SJCRH30 (cell line): ENCODE data around the gene TEAD3. TPM values are rescaled to one million over a fixed set of nuclear protein-coding genes. Genes with fewer than 3 reads are reported as not detected.

Source experiments
- DNase-seq, 2 experiments: peaks; one replicate each; pipeline ENCODE4 v3.0.0-alpha.2; 2015 to 2020
- H3K27ac ChIP-seq: fragments of 250-450 bp; sonication (Bioruptor Pico); 2 replicates; pipeline ENCODE4 v1.5.1; 2020; ENCODE audit warnings: mild to moderate bottlenecking, moderate library complexity
- H3K27me3 ChIP-seq: fragments of 250-450 bp; sonication (Bioruptor Pico); 2 replicates; pipeline ENCODE4 v1.5.1; 2020; ENCODE audit warnings: mild to moderate bottlenecking, moderate library complexity
- H3K36me3 ChIP-seq: fragments of 250-450 bp; sonication (Bioruptor Pico); 2 replicates; pipeline ENCODE4 v1.5.1; 2020; ENCODE audit warnings: mild to moderate bottlenecking, moderate library complexity
- H3K4me1 ChIP-seq: fragments of 250-450 bp; sonication (Bioruptor Pico); 2 replicates; pipeline ENCODE4 v1.5.1; 2020; ENCODE audit warnings: mild to moderate bottlenecking, moderate library complexity
- H3K4me3 ChIP-seq: fragments of 250-450 bp; sonication (Bioruptor Pico); 2 replicates; pipeline ENCODE4 v1.5.1; 2020; ENCODE audit warnings: mild to moderate bottlenecking, moderate library complexity
- H3K9me3 ChIP-seq: fragments of 250-450 bp; sonication (Bioruptor Pico); replicated peaks from 2 replicates; pipeline ENCODE4 v1.5.1; 2020; ENCODE audit warnings: mild to moderate bottlenecking, moderate library complexity
- total RNA-seq: library from RNA; depleted of rRNA; stranded (reverse); fragments of >200 nt; shearing (Covaris generic); gene quantifications from 2 replicates; pipeline ENCODE4 v1.2.3, GENCODE V29; 2014

TEAD3 gene
- total RNA-seq, 1 experiment from 2014 or later, result 8.8 TPM

- peaks cover 32% of the 10 kb centered on the region for H3K4me1 ChIP-seq
- no peaks in the 10 kb centered on the region for H3K9me3 ChIP-seq
- H3K27ac ChIP-seq, result no peak overlapping the region
- no peaks in the 10 kb centered on the region for H3K36me3 ChIP-seq
- DNase-seq, result no peak
- H3K4me3 ChIP-seq, result no peak overlapping the region
- H3K27me3 ChIP-seq, result no peaks in the 10 kb centered on the region
Measured at GRCh38 chr6:35480176-35480575, 16.7 kb downstream of the TEAD3 start.

GRCh38 chr6:35478259-35478658 is 18.6 kb downstream of the TEAD3 start:
- H3K4me1 ChIP-seq, result peaks cover 13% of the 10 kb centered on the region
- no peak overlapping the region for H3K27ac ChIP-seq
- DNase-seq, result no peak
- H3K9me3 ChIP-seq, result no peaks in the 10 kb centered on the region
- H3K27me3 ChIP-seq, result no peaks in the 10 kb centered on the region
- peaks cover 7% of the 10 kb centered on the region for H3K36me3 ChIP-seq
- no peak overlapping the region for H3K4me3 ChIP-seq

DNA sequence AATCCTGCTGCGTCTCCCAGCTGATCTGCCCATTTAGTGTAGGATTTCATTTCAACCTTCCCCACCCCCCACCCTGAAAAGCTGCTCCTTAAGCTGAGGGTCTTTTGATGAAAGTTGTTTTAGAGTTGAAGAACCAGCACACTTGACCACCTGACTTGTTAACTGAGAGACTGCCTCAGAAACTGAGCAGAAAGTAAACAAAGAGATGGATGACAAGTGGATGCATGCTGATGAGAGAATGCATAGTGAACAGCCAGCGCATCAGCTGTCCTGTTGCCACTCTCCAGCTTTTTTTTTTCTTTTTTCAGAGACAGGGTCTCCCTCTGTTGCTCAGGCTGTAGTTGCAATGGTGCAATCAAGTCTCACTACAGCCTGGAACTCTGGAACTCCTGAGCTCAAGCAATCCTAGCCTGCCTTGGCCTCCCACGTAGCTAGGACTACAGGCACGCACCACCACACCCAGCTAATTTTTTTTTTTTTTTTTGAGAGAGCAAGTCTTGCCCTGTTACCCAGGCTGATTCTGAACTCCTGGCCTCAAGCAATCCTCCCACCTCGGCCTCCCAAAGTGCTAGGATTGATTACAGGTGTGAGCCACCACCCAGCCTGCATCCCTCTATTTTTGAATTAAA is 19.2 kb downstream of the TEAD3 start:
- Histone ChIP-seq H3K4me1 (peaks cover 7% of the 10 kb centered on the region), H3K4me3 (no peak overlapping the region), H3K36me3 (peaks cover 13% of the 10 kb centered on the region), H3K27ac (no peak overlapping the region), H3K9me3 (no peaks in the 10 kb centered on the region), H3K27me3 (no peaks in the 10 kb centered on the region)
- no peak for DNase-seq

GRCh38 chr6:35477028-35477427 is 19.9 kb downstream of the TEAD3 start:
- no peak overlapping the region for H3K4me3 ChIP-seq
- H3K27ac ChIP-seq, result no peak overlapping the region
- H3K36me3 ChIP-seq, result peaks cover 19% of the 10 kb centered on the region
- no peak for DNase-seq
- H3K27me3 ChIP-seq, result no peaks in the 10 kb centered on the region
- H3K4me1 ChIP-seq, result peaks cover 3% of the 10 kb centered on the region
- no peaks in the 10 kb centered on the region for H3K9me3 ChIP-seq

- H3K36me3 ChIP-seq, result peaks cover 29% of the 10 kb centered on the region
- no peaks in the 10 kb centered on the region for H3K9me3 ChIP-seq
- no peak overlapping the region for H3K27ac ChIP-seq
- no peak for DNase-seq
- H3K4me3 ChIP-seq, result no peak overlapping the region
- H3K27me3 ChIP-seq, result no peaks in the 10 kb centered on the region
- peaks cover 5% of the 10 kb centered on the region for H3K4me1 ChIP-seq
Measured at GRCh38 chr6:35476004-35476403, 20.9 kb downstream of the TEAD3 start.

GRCh38 chr6:35475573-35475972 is 21.3 kb downstream of the TEAD3 start:
- peaks cover 9% of the 10 kb centered on the region for H3K4me1 ChIP-seq
- H3K36me3 ChIP-seq, result peaks cover 34% of the 10 kb centered on the region
- DNase-seq, result no peak
- no peaks in the 10 kb centered on the region for H3K27me3 ChIP-seq
- H3K4me3 ChIP-seq, result no peak overlapping the region
- H3K9me3 ChIP-seq, result no peaks in the 10 kb centered on the region
- no peak overlapping the region for H3K27ac ChIP-seq

DNA sequence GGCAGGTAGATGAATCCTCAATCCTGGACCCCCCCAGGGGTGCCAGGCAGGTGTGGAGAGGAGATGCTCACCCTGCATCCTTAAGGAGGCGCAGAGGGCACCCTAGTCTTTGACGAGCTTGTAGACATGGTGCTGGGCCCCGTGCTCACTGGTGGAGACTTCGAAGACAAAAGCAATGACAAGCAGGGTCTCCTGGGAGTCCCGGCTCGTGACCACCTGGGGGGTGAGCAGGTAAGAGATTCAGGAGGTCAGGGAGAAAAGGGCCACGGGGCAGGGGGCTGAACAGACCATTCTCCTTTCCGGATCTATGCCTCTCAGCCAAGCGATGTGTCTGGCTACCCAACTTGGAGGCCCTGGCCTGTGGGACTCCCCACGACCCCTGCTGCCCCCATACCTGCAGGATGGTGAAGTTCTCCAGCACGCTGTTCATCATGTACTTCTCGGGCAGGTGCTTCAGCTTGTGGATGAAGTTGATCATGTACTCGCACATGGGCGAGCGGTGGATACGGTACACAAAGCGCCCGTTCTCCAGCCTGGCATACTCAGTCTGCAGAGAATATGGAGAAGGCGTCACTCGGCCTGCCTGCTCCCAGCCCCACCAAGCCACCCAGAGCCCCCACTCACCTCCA is 21.8 kb downstream of the TEAD3 start:
- Histone ChIP-seq H3K27me3 (no peaks in the 10 kb centered on the region), H3K4me1 (peaks cover 14% of the 10 kb centered on the region), H3K4me3 (no peak overlapping the region), H3K36me3 (peaks cover 39% of the 10 kb centered on the region), H3K27ac (no peak overlapping the region), H3K9me3 (no peaks in the 10 kb centered on the region)
- DNase-seq, result no peak

GRCh38 chr6:35474131-35474941 is 22.5 kb downstream of the TEAD3 start:
- H3K36me3 ChIP-seq, result peaks cover 46% of the 10 kb centered on the region
- peaks cover 17% of the 10 kb centered on the region for H3K4me1 ChIP-seq
- no peak for DNase-seq
- no peaks in the 10 kb centered on the region for H3K27me3 ChIP-seq
- H3K27ac ChIP-seq, result no peak overlapping the region
- H3K9me3 ChIP-seq, result no peaks in the 10 kb centered on the region
- H3K4me3 ChIP-seq, result no peak overlapping the region

DNA sequence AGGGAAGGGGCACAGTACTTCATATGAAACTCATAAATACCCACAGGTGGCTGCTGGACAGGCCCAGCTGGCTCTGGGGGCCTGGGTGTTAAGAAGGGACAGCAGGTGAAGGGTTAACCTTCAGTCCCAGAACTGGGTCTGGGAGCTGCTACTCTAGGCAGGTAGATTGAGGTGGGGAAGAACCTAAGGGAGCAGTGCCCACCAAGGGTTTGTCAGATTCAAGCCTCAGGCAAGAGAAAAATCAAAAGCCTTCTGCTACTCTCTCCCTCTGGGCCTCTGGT is 23.1 kb downstream of the TEAD3 start:
- Histone ChIP-seq H3K27me3 (no peaks in the 10 kb centered on the region), H3K4me3 (no peak overlapping the region), H3K9me3 (no peaks in the 10 kb centered on the region), H3K36me3 (peaks cover 52% of the 10 kb centered on the region), H3K27ac (no peak overlapping the region), H3K4me1 (peaks cover 17% of the 10 kb centered on the region)
- no peak for DNase-seq

DNA sequence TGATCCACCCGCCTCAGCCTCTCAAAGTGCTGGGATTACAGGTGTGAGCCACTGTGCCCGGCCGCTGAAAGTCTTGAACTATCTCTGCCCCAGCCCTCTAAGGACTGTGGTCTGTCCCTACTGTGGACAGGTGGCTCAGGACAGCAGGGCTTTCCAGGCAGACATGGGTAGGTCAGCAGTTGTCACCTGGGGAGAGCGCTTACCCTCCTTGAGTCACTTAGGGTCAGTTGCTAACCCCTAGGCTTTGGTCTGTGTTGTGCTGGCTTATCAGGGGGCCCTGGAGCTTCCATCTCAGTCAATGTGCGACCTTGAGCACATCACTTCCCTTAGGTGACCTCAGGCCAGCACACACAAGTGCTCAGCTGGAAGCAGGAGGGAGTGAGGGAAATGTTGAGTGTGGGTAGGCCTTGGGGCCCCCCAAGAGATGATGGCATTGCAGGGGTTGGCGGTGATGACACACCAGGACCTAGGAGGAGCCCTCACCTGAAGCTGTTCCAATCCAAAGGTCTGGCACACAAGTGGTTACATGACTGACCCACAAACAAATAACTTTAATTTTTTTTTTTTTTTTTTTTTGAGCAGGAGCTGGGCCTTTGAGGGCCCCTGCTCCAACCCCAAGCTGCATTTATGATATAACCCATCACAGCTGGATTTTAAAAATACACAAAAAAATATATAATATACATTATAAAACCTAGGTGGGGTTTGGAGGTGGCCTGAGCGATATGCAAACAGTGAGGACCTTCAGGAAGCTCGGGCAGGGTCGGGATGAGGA is 23.6 kb downstream of the TEAD3 start:
- DNase-seq, result no peak
- no peaks in the 10 kb centered on the region for H3K9me3 ChIP-seq
- H3K36me3 ChIP-seq, result peaks cover 56% of the 10 kb centered on the region
- H3K27ac ChIP-seq, result no peak overlapping the region
- H3K4me1 ChIP-seq, result peaks cover 17% of the 10 kb centered on the region
- H3K4me3 ChIP-seq, result no peak overlapping the region
- H3K27me3 ChIP-seq, result no peaks in the 10 kb centered on the region

- H3K4me1 ChIP-seq, result peaks cover 17% of the 10 kb centered on the region
- H3K9me3 ChIP-seq, result no peaks in the 10 kb centered on the region
- no peak overlapping the region for H3K27ac ChIP-seq
- no peak for DNase-seq
- peaks cover 56% of the 10 kb centered on the region for H3K36me3 ChIP-seq
- no peak overlapping the region for H3K4me3 ChIP-seq
- no peaks in the 10 kb centered on the region for H3K27me3 ChIP-seq
Measured at GRCh38 chr6:35471836-35472345, 25.0 kb downstream of the TEAD3 start.

- peak overlapping the region; percentile 98 for H3K4me3 ChIP-seq
- no peaks in the 10 kb centered on the region for H3K27me3 ChIP-seq
- H3K36me3 ChIP-seq, result peaks cover 59% of the 10 kb centered on the region
- peaks cover 17% of the 10 kb centered on the region for H3K4me1 ChIP-seq
- no peak overlapping the region for H3K27ac ChIP-seq
- no peak for DNase-seq
- H3K9me3 ChIP-seq, result no peaks in the 10 kb centered on the region
Measured at GRCh38 chr6:35470663-35471120, 26.2 kb downstream of the TEAD3 start.

- Histone ChIP-seq H3K9me3 (no peaks in the 10 kb centered on the region), H3K27me3 (no peaks in the 10 kb centered on the region), H3K36me3 (peaks cover 62% of the 10 kb centered on the region), H3K4me1 (peaks cover 17% of the 10 kb centered on the region), H3K27ac (peak overlapping the region; percentile 92; the same call in 1 of the 2 replicates), H3K4me3 (peak overlapping the region; percentile 98)
- peak in 1 of 2 experiments; percentile 26 for DNase-seq
Measured at GRCh38 chr6:35469751-35470662, 26.9 kb downstream of the TEAD3 start.
